ENCODE measurements around the gene ANKS1B.

Gene ANKS1B

DNA sequence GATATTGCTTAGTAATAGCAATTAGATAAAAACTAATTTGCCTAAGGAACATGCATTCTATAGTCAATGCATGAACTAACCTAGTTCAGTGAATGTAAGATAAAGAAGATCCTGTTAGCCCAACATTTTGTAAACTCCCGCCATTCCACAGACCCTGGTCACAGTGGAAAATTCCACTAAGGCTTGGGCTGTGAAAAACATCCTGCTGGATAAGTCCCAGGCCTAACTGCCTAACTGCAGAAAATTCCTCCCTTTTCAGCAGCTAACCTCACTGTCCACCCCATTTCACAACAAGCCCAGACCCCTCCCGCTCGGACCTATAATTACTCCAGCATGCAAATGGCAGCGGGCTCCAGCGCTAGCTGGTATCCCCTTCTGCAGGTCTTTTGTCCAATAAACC lies 435.1 kb downstream of the ANKS1B start:
- no peak for DNase-seq

- no peak for DNase-seq
These were observed 435.5 kb downstream of the ANKS1B start for GRCh38 chr12:99549196-99549595.

- no peak for DNase-seq
These were observed 440.3 kb downstream of the ANKS1B start for GRCh38 chr12:99544457-99544856.

DNA sequence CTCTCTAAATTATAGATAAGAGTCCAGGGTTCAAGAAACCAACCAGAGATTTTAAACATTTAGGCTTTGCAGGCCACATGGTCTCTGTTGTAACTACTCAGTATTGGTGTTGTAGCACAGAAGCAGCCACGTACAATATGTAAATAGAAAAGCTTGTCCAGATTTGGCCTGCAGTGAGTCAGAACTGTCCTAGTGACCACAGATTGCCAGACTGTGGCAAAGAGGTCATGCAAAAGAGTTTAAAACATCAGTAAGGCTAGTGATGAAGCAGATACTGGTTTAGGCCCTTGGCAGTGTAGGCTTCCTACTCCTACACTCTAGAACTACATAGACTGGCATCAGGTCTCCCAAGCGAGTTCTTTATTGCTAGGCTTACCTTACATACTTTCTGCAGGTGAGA lies 454.8 kb downstream of the ANKS1B start:
- DNase-seq: no peak

- no peak for DNase-seq
These were observed 456.3 kb downstream of the ANKS1B start for GRCh38 chr12:99528478-99528877.

GRCh38 chr12:99523853-99524252 lies 460.9 kb downstream of the ANKS1B start:
- no peak for DNase-seq

- no peak for DNase-seq
These were observed 462.3 kb downstream of the ANKS1B start for GRCh38 chr12:99522456-99522855.

DNA sequence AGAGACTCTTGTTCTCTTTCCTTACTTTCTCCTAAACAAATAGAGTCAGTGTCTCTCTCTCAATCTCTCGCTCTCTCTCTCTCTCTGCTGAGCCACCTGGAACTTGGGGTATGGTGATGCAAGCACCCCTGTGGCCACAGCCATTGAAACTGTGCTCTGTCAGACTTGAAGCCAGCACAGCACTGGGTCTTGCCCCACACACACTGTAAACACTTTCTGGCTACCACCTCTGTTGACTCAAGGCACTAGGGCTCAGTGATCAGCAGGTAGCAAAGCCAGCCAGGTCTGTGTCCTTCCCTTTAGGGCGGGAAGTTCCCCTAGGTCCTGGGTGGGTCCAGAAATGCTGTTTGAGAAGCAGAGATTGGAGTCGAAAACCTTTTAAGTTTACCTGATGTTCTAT lies 463.1 kb downstream of the ANKS1B start:
- DNase-seq: no peak

DNA sequence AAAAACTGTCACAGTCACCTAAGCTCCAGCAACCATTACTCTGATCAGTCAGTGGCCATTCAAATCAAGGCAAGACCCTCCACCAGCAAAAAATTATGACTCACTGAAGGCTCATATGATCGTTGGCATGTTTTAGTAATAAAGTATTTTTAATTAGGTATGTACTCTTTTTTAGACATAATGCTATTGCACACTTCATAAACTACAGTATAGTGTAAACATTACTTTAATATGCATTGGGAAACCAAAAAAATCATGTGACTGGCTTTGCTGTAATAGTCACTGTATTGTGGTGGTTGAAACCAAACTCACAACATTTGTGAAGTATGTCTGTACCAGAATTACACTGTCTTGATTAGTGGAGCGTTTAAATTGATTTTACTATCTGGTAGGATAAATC lies 471.7 kb downstream of the ANKS1B start:
- DNase-seq: no peak

GRCh38 chr12:99505805-99506204 lies 478.9 kb downstream of the ANKS1B start:
- no peak for DNase-seq

DNA sequence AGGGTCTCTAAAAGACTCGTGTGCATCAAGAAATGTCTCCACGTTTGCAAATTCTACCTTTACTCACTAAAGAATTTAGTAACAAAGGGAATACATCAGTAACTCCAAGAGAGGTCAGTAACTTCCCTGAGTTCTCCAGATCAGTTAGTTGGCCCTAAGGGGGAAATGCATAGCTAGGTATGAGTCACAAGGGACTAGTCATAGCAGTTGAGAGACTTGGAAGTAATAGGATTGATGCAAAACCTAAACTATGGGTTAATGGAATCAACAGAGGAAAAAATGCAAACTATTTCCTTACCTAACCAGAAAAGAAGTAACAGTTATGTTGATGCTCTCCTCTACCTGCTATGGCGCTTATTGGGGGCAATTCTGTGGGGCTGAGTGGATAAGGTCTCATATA lies 486.0 kb downstream of the ANKS1B start:
- DNase-seq: no peak

GRCh38 chr12:99495799-99496198 lies 488.9 kb downstream of the ANKS1B start:
- no peak for DNase-seq

DNA sequence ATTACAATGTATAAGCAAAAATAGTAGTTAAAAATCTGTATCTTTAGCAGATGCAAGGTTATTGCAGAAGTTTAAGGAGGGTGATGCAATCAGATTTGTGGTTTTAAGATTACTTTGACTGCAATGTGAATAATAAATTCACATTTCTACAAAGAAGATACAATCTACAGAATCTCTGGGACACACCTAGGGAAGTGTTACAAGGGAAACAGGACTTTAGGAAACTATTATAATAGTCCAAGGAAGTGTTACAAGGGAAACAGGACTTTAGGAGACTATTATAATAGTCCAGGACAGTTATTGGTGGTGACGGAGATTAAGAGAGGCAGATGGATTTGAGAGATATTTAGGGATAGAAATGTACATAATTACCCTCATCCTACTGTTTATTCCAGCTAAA lies 491.5 kb downstream of the ANKS1B start:
- DNase-seq: no peak

GRCh38 chr12:99486277-99486676 lies 498.5 kb downstream of the ANKS1B start:
- no peak for DNase-seq

DNA sequence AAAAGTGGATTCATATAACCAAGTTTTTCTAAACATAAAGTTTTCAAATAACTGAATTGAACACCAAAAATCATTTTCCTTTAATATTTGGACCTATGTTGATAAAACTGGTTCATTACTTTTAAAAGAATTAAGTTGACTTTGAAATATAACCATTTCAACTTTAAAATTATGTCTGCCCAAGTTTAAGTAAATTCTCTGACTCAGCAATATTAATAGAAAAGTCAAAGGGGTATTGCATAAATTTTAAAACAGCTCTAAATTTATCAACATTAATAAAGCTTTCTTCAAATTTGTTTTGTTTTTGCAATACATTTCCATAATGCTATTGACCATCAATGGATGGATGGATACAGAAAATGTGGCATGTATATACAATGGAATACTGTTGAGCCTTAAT lies 505.6 kb downstream of the ANKS1B start:
- DNase-seq: no peak

DNA sequence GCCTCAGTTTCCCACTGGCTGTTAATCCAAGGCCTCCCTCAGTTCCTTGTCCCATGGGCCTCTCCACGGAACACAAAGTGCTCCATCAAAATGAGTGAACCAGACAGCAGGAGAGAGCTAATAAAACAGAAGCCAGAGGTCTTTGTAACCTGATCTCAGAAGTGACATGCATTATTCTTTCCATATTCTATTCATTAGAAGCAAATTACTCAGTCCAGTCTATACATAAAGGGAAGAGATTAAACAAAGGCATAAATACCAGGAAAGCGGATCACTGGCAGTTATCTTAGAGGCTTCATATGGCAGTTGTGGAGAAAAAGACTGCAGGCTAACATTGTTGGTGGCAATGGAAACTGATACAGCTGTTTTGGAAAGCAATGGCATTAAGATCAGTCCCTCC lies 507.8 kb downstream of the ANKS1B start:
- no peak for DNase-seq

DNA sequence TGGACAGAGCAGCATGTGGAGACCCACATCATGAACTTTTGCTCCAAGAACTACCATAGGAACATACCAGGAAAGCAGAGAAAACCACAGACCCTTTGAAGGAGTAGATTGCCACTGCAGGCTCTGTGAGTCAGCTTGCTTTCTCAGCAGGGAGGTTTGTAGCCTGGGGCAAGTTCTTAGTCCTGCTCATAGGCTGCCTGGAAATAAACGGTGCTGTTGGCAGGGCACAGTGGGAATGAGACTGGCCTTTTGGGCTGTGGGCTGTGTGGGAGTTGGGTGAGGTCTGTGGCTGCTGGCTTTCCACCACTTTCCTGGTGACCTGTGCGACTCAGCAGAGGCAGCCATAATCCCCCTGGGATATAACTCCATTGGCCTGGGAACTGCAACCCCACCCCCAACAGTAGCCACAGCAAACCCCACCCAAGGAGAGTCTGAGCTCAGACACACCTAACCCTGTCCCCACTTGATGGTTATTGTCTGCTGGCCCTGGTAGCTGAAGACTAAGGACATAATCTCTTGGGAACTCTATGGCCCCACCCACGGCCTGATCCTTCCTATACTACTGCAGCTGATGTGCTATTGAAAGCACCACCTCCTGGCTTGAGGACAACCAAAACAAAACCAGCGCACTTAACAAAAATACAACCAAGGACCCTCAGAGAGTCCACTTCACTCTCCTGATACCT lies 529.2 kb downstream of the ANKS1B start:
- no peak for DNase-seq

- DNase-seq: no peak
These were observed 530.1 kb downstream of the ANKS1B start for GRCh38 chr12:99454539-99455172.

GRCh38 chr12:99453836-99454538 lies 530.7 kb downstream of the ANKS1B start:
- DNase-seq: no peak

- DNase-seq: no peak
These were observed 534.6 kb downstream of the ANKS1B start for GRCh38 chr12:99450036-99450630.

DNA sequence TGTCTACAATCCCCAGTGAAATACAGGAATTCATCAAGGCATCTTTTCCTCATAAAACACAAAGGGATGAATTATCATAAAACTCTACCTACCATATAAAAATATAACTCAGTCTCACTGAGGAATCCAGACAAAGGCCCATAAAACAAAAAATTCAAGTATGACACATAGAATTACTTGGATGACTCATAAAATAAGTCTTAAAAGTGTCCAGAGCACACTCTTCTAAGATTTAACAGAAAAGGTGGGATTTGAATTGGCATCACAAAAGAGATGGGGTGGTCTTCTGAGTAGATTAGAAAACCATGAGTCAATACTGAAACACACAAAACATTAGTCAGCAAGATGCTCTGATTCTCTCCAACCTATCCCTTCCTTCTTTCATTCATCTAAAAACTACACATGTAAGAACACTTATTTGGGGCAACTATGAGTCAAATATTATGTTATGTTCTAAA lies 539.8 kb downstream of the ANKS1B start:
- no peak for DNase-seq

DNA sequence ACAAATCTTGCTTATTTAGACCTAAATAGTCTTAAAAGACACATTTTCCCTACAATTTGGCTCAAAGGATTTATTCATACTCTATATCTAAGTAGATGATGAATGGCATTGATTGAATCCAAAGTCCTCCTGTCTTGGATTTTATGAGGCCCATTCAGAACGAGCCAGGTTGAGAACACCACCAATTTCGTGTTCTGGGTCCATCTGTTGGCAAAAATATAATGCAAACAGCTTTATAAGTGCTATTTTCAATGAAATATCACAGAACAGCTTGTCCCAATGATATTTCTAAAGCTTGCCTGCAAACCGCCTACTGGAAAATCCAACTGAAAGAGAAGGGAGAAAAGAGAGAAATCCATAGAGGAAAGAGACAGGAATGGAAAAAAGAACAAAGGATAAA lies 542.0 kb downstream of the ANKS1B start:
- DNase-seq: no peak

- DNase-seq: no peak
These were observed 545.3 kb downstream of the ANKS1B start for GRCh38 chr12:99439399-99439798.

DNA sequence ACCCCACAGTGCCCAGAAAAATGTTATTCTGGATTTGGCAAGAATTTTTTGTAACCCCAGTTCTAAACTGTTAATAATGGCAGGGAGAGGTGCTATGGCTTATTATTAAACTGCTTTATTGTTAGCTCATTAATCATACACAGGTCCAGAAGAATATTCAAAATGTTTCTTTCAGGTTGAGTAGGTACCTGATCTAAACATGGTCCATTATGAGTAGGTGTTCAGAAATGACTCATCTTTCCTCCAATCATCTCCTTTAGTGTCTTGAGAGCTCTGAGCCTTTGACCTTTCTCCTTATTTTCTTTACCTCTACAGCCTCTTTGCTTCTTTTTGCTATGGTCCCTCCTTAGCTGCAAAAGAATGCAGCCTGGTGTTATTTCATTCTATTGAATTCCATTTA lies 548.2 kb downstream of the ANKS1B start:
- no peak for DNase-seq

Measured in stimulated activated CD4-positive, alpha-beta T cell treated with anti-CD3 and anti-CD28 coated beads, Interleukin-4, amount 100 ng/mL, for 24 hours (primary cell).